Activated T-helper 1 cell treated with Interleukin-2 at 50 U/mL for 16 hours (primary cell): Measurements from ENCODE around the gene TMEM87B.
"Not testable (repeated sequence)": the region's sequence is repeated elsewhere in the genome, so short reads cannot be mapped to it uniquely, and the experiment has no call there.

ENCODE experiments used
- DNase-seq: peaks from one replicate; pipeline ENCODE4 v3.0.0-alpha.2; 2020; ENCODE audit warnings: low read depth

Gene TMEM87B

DNA sequence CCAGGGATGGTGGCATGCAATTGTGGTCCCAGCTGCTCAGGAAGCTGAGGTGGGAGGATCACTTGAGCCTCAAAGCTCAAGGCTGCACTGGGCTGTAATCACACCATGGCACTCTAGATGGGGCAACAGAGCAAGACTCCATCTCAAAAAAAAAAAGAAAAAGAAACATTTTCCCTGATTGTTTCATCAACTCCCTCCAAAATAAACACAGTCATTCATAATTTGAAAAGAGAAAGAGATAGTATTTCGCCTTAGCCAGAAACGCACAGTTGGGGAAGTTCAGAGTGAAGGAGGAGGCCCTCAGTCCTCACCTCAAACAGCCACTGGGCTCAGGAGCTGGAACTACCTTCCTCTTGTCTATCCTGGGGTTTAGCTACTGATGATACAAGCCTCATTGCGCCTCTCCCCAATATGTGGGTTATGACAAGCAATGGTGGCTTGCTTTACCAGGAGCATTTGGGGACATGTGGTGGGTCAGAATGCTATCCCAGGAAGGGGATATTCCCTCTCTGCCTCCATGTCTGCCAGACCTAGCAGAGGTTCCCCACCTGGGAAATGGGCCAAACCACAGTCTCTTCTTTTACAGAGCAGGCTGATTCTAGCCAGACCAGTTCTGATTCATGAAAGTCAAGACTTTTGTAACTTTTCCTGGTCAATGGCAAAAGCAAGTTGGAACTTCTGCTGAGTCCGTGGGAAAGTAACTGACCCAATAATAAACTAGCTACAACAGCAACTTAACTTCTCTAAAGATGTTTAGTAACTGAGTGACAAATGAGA is 22.2 kb upstream of the TMEM87B start:
- no peak for DNase-seq

DNA sequence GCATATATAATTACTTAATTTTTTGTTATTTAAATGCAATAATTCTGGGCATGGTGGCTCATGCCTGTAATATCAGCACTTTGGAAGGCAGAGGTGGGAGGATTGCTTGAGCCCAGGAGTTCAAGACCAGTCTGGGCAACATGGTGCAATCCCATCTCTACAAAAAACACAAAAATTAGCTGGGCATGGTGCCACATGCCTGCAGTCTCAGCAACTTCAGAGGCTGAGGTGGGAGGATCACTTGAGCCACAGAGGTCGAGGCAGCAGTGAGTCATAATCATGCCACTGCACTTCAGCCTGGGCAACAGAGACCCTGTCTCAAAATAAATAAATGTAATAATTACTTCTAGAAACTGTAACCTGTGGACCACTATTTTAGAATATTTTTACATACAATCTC is 21.5 kb upstream of the TMEM87B start:
- no peak for DNase-seq

DNA sequence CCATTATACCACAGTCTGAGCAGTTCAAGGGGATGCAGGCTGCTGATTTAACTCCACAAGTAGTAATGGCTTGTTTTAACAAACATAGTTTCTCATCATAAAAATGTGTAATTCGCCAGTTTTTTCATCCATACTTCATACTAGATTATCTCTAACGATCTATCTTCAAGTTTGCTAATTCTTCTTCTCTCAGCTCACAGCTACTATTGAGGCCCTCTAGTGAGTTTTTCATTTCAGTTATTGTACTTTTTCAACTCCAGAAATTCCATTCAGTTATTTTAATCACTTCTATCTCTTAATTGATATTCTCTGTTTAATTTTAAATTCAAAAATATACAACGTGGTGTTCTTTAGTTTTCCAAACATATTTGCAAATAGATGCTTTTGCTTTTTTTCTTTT is 20.1 kb upstream of the TMEM87B start:
- DNase-seq, result no peak

DNA sequence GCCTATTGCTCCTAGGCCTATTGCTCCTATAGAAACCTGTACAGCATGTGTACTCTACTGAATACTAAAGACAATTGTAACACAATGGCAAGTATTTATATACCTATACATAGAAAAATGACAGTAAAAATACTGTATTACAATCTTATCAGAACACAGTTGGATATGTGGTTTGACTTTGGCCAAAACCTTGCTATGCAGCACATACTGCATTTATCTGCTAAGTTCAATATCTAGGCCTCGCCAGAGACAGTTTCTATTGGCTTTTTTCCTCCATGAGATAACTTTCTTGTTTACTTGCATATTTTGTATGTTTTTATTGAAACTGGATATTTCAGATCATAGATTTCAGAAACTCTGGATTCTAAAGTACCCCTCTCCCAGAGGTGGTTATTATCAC is 19.3 kb upstream of the TMEM87B start:
- no peak for DNase-seq

DNA sequence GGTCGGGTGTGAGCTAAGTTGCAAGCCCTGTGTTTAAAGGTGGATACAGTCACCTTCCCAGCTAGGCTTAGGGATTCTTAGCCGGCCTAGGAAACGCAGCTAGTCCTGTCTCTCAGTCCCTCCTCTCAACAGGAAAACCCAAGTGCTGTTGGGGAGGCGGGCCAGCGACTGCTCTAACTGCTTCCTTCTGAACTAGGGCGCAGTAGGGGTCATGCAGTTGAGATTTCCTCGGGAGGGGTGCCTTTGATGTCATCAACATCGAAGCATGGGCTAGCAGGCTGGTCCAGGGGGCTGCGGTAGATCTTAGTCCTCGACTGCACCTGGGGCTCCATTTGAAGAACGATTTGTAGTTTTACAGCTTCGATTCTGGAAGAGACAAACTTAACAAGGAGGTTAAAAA is 15.5 kb upstream of the TMEM87B start:
- DNase-seq, result not testable (repeated sequence)

DNA sequence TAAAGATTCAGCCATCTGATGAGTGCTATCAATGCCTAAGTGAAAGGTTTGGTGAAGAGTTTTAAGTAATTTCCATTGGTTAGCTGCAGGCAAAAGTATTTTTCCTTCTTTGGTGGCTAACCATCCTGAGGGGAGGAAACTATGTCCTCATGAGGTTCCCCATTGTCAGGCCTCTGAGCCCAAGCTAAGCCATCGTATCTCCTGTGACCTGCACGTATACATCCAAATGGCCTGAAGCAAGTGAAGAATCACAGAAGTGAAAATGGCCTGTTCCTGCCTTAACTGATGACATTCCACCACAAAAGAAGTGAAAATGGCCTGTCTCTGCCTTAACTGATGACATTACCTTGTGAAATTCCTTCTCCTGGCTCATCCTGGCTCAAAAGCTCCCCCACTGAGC is 15.0 kb upstream of the TMEM87B start:
- DNase-seq, result not testable (repeated sequence)

DNA sequence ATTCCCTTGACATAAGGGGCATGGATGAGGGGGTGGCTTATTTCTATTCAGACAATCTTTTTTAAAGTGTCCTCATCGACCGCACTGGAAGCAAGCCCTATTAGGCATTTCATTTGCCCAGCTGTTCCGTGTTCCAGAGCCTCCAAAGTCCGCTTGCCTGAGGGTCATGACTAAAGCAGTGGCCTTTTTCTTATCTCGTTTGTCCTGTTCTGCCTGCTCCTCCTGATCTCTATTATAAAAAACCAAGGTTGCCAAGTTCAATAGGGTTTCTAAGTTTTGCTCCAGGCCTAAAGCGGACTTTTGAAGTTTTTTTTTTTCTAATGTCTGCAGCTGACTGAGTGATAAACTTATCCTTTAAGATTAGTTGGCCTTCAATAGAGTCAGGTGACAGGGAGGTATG is 13.6 kb upstream of the TMEM87B start:
- not testable (repeated sequence) for DNase-seq

DNA sequence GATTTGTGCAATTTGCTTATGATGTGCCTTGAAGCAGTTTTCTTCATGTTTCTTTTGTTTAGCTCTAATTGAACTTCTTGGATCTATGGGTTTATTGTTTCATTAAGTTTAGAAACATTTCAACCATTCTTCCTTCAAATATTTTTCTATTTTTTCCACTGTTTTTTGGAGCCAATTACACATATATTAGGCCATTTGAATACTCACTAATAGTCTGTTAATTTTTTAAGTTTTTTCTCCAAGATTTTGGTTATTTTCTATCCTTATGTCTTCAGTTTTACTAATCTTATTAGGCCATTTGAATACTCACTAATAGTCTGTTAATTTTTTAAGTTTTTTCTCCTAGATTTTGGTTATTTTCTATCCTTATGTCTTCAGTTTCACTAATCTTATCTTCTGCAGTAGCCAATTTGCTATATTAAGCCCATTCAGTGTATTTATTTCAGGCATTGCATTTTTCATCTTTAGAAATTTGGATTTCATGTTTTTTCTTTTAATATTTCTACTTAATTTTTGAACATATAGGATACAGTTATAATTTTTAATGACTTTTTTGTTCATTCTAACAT is 9.5 kb upstream of the TMEM87B start:
- DNase-seq, result no peak

DNA sequence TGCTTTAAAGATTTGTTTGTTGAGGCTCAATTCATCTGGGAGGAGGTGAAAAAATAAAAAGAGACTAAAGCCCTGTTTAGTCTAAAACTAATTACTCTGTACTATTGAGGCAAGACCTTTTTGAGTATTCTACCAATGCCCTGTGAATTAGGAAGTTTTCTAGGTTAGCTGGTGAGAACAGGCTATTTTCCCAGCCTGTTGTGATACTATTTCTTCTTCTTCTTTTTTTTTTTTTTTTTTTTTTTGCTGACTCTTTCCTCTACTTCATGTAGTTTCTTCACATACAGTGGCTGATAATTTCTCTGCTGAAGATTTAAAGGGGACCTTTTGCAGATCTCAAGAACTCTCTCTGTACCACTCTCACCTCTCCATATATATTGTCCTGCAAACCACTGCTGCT is 8.8 kb upstream of the TMEM87B start:
- DNase-seq, result no peak

DNA sequence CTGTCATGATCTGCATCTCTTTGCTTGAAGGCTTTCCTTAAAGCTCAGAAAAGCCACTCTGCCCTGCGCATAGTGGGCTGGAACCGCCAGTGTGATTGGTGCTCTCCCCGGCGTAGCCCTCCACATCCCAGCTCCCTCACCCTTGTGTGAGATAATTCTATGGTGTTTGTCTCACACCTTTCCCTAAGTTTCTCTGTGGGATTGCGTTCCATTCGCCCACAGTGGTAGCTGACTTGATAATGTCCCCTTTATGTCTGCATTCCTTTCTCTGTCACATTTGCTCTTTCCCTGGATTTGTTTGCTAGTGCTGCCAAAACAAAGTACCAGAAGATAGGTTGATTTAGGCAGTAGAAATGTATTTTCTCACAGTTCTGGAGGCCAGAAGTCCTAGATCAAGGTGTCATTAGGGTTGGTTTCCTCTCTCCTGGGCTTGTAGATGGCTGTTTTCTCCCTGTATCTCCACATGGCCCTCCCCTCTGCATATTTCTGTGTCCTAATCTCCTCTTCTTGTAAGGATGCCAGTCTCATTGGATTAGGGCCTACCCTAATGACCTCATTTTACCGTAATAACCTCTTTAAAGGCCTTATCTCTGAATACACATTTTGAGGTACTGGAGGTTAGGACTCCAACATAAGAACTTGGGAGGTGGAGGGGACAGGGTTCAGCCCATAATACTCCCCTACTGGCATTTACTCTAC is 7.4 kb upstream of the TMEM87B start:
- DNase-seq, result no peak

DNA sequence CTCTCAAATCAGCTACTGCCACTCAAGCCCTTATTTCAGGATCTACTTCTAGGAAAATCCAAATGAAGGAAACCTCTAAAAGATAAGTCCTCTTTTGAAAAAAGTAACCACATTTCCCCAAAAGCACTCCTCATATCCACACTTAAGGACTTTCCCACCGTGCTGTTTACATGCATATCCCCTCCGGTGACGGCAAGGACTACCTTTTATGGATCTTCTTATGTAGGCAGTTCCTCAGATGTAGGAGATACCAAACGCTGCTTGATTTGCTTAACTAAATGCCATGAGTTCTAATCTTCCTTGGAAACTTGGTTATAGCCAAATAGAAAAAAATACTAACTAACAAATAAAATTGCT is 6.9 kb upstream of the TMEM87B start:
- DNase-seq, result no peak

DNA sequence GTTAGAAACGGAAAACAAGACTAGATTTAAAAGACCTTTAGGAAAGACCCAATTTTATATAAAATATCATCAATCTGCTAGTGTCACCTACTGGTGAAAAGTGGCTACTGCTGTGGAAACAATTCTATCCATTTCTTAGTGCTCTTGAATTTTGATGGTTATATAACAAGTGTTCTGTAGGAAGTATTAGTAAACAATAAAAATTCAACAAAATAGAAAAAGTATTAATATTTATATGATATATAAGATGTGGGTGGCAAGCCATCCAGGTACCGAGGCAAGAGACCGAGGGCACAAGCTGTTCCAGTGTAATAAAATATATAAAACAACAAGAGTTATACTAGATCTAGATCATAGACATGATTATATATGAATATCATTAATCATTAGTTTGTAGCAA is 6.2 kb upstream of the TMEM87B start:
- no peak for DNase-seq

DNA sequence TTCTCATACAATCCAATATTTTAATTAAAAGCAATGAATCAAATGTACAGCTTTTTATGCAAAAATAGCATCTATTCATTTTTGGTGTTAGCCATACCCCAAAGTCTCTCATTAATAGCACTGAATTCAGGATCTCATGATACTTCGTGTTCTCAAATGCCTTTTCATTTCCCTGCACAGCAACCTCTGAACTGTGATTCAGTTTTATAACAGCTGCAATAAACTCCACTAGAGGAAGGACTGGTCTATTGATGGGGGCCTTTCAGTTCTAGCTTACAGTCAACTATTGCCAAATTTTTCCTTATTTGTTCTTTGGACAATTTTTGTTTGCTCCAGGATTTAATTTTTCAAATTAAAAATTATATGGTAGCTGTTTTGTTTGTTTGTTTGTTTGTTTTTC is 4.8 kb upstream of the TMEM87B start:
- DNase-seq, result no peak

DNA sequence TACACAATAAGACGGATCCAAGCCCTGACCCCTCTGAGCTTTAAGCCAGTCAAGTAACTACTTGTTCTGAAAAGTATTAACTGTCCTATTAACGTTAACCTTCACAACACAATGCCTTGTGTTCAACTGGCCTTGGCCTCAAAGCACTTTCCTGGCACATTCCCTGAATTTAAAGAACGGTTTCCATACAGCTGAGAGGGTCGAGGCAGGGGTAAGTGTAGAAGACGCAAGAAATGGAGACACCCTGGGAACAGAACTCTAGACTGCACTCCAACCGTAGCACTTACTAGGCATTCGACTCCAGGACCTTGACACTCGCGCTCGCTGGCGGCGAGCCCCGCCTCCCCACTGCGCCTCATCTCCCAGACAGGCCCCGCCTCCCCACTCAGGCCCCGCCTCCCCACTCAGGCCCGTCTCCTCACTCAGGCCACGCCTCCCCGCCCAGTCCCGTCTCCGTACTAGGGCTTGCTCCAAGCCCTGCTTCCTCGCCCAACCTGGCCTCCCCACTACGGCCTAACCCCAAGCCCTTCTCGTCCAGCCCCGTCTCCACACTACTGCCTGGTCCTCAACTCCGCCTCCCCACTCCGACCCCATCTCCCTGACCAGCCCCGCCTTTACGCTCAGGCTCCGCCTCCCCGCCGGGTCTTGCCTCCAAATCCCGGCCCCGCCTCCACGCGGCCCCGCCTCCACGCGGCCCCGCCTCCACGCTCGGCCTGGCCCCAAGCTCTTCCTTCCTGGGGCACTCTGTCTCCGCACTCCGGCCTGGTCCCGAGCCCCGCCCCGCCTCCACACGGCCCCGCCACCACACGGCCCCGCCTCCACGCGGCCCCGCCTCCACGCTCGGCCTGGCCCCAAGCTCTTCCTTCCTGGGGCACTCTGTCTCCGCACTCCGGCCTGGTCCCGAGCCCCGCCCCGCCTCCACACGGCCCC is 887 bp upstream of the TMEM87B start:
- peak; percentile 92 for DNase-seq

DNA sequence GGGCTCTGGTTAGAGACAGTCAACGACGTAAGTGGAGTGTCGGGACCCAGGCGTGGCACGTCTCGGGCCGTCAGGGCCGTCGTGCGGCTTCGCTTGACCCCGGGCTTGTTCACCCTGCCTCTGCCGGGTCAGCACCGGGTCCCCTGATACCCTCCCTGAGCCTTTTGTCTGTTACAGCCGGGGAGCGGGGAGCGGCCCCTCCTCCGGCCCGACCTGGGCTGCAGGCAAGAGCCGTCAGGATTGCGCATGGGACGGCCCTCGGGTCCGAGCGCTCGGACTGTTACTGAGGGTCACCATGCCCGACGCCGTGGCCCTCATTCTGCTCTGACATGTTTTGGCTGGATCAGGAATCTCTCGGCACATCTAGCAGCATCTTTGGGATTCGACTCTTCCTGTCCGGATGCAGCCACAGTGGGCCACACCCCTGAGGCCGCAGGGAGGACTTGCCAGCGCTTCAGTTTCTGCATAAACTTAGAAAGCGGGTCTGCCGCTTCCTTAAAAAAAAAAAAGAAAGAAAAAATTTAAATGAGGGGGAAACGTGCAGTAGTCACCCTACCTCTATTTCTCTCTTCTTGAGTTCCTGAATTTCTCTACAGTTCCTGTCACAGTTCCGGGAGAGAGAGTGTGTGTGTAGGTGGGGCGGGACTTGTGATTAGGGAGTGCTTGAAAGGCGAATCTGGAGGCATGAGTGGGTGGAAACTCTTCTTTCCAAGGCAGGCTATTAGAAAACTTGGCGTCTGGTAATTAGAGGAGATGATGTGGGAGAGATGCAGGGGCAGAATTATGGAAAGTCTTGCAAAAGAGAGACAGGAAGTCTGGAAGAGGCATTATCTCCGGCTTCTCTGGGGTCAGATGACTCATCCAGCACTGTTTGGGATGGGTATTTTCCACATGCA is 909 bp downstream of the TMEM87B start:
- peak; percentile 12 for DNase-seq

DNA sequence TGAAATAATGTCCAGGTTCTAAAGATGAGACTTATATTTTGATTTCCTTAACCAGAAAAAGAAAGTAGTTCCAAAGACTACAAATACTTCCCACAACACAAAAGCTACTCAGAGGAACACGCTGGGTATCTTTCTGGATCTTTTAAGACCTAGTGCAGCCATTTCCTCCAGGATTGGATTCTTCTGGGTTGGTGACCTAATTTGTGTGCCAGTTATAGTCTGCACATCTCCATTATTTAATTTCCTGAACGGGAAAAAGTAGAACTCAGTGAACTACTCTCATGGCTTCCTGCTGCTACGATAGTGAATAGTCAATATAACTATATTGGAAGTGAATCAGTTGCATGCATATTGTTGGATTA is 1.5 kb downstream of the TMEM87B start:
- no peak for DNase-seq

DNA sequence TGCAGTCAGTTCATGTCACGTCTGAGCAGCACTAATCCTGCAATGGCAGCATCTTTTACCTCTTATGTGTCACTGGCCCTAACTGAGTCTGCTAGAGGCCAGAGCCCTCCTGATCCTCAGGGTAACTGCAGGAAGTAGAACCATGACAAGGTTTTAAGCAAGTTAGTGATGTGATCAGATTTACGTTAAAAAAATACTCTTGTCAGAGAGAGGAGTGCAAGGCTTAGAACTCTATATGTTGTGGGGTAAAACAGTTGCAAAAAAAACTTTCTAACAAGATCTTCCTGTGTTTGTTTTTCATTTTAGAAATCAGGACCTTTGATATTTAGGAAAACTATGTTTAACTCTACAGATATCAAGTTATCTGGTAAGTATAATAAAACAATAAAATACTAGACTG is 4.6 kb downstream of the TMEM87B start:
- no peak for DNase-seq

DNA sequence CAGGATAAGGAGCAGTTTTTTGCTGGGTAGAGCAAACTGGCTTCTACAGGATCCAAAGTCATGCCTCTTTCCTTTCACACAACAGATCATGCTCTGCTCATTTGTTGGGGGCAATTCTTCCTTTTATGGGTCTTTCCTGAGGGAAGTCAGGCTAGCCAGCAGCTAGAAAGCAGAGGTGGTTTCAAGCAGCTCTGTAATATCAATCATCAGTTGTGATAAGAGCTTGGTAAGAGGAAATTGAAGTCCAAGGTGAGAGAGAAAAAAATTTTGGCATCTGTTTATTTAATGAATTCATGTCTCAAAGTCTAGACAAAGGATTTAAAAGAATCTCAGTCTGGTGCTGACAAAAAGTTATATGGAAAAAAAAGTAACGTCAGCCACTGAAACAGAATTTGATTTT is 6.2 kb downstream of the TMEM87B start:
- no peak for DNase-seq

DNA sequence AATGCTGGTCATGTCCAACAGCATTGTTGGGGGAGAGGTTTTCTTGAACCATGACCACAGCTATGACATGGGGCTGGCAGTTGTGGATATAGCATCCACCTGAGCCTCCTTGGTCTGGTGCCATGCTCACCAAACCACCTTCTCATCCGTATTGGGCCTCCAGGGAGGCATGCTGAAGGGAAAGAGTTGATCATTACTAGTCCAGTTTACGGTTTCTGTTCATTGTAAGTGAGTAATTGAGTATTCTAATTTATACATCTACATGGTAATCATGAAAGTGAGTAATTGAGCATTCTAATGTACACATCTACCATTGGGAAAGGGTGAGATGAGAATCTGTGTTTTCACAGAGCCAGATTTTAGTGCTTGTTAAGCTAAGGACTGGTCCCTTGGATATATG is 6.8 kb downstream of the TMEM87B start:
- DNase-seq, result no peak

DNA sequence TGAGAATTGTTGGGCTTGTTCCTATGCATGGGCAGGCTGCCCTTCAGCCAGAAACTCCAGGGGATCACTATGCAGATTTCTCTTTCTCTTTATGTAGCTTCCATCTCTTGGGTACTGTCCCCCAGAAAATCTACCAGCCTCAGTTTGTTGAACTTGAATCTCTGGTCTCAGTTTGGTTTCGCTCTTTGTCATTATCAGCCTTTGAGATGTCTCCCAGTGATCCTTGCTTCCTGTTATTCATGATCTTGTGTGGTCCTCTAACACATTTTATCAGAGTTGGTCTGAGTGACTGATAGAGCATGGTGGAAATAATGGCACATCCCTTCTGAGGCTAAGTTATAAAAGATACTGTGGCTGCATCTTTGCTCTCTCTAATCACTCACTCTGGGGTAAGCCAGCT is 7.8 kb downstream of the TMEM87B start:
- DNase-seq, result no peak

DNA sequence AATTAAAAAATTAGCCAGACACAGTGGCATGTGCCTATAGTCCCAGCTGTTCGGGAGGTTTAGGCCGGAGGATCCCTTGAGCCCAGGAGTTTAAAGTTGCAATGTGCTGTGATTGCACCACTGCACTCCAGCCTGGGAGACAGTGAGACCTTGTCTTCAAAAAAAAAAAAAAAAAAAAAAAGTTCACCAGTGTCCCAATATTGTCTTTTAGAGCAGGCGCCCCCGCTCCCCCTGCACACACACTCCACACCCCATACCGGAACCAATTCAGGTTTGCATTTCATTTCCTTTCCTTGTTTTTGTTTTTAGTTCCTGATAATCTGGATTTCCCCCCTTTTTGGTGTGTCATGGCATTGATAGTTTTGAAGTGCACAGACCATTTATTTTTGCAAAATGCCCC is 10.4 kb downstream of the TMEM87B start:
- DNase-seq, result no peak

DNA sequence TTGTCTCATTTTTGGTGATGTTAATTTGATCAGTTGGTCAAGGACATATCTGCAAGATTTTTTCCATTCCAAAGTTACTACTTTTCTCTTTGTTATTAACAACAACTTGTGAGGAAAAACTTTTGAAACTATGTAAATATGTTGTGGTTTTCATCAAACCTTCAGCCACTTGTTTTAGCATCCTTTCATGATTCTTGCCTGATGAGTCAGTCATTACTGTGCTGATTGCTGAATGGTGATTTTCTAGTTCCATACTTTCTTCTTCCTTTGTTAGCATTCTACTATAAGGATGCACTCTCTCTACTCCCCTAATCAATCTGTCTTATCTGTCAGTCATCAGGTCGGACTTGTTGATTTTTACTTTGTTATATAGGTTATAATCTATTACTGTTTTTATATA is 10.9 kb downstream of the TMEM87B start:
- no peak for DNase-seq
